DND-41 (cell line): ENCODE results near the gene ATOH1.

Experiments
- EZH2 ChIP-seq: IDR thresholded peaks from 3 replicates; pipeline ENCODE4 v1.6.1; 2012; ENCODE audit warnings: borderline replicate concordance, low read depth, mild to moderate bottlenecking, moderate library complexity, low read length, inconsistent platforms; ENCODE audit not compliant: severe bottlenecking
- TF ChIP-seq, protein P1 (sequence below): IDR thresholded peaks from 2 replicates; pipeline ENCODE4 v1.5.1; 2012; ENCODE audit warnings: borderline replicate concordance, low read length, moderate library complexity, mild to moderate bottlenecking; ENCODE audit not compliant: poor library complexity, severe bottlenecking; ENCODE audit errors: extremely low read depth

DNA sequence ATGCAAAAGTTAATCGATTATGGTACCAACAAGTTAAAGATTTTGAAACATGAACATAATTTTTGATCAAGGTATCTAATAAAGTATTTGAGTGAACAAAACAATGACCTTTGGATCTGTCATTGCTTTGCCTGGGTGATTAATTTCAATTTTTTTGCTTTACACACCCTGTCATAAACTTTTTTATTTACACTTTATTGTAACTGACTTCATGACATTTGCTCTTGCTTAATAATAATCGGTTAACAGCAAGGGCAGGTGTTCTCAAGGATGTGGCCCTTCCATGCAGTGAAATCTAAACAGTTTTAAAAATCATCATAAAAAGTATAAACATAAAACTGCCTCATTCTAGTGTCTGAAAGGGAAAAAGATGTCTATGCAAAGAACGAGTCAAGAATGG is 24.1 kb downstream of the ATOH1 start:
- TF ChIP-seq, protein P1, sequence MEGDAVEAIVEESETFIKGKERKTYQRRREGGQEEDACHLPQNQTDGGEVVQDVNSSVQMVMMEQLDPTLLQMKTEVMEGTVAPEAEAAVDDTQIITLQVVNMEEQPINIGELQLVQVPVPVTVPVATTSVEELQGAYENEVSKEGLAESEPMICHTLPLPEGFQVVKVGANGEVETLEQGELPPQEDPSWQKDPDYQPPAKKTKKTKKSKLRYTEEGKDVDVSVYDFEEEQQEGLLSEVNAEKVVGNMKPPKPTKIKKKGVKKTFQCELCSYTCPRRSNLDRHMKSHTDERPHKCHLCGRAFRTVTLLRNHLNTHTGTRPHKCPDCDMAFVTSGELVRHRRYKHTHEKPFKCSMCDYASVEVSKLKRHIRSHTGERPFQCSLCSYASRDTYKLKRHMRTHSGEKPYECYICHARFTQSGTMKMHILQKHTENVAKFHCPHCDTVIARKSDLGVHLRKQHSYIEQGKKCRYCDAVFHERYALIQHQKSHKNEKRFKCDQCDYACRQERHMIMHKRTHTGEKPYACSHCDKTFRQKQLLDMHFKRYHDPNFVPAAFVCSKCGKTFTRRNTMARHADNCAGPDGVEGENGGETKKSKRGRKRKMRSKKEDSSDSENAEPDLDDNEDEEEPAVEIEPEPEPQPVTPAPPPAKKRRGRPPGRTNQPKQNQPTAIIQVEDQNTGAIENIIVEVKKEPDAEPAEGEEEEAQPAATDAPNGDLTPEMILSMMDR: no peak
- TF ChIP-seq EZH2: no peak
